Effector memory CD8-positive, alpha-beta T cell (primary cell): Measurements from ENCODE around the gene CARD6.

ENCODE experiments used
- ATAC-seq: fragments of 150-1000 bp; cut with Tn5 transposase; replicated peaks from 2 replicates; pipeline ENCODE4 v1.10.0; 2021; ENCODE audit warnings: mild to moderate bottlenecking, moderate library complexity
- DNase-seq, 3 experiments: peaks; one replicate each; pipeline ENCODE4 v3.0.0; 2021
- H3K27ac Mint-ChIP-seq, 2 donors: one replicate each; pipeline ENCODE4 v1.8.0; 2022; ENCODE audit warnings: mild to moderate bottlenecking in 2 of 2, mixed read lengths in 2 of 2, moderate library complexity in 2 of 2
- H3K27me3 Mint-ChIP-seq, 2 donors: one replicate each; pipeline ENCODE4 v1.8.0; 2022; ENCODE audit warnings: mixed read lengths in 2 of 2
- H3K36me3 Mint-ChIP-seq: one replicate; pipeline ENCODE4 v1.8.0; 2022; ENCODE audit warnings: mild to moderate bottlenecking, moderate library complexity, mixed read lengths; ENCODE audit not compliant: insufficient read depth
- H3K4me1 Mint-ChIP-seq, 2 donors: one replicate each; pipeline ENCODE4 v1.8.0; 2022; ENCODE audit warnings: low read depth in 2 of 2, mixed read lengths in 2 of 2
- H3K4me3 Mint-ChIP-seq, 2 donors: one replicate each; pipeline ENCODE4 v1.8.0; 2022; ENCODE audit warnings: mild to moderate bottlenecking in 2 of 2, mixed read lengths in 2 of 2, moderate library complexity in 2 of 2
- H3K9me3 Mint-ChIP-seq, 2 donors: one replicate each; pipeline ENCODE4 v1.8.0; 2022; ENCODE audit warnings: mixed read lengths in 2 of 2

Gene CARD6

DNA sequence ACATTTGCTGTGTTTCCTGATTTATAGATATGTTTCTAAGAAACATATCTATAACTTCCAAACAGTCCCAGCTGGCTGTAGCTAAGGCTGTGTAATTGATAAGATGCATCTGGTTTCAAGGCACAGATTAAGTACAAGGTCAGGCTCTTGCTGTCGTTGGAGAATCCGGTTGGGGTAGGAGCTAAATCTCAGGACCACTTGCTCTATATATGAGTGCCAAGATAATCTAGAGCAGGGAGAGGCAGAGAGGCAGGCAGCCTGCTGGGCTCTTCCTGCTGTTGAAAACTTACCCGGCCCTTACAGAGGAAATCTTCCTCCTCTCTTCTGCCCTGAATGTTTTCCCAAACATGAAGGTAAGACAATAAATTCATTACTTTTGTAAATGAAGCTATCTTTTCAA, 68.1 kb downstream of the CARD6 start, which contains the start of gene C7:
TSS of gene C7 (plus strand) at position 234 of the 400 bp plus-strand sequence. CDS start at position 348, 114 bp downstream.
- Mint-ChIP-seq H3K4me3 (no peak within 1 kb of the TSS), H3K27ac (no peak within 1 kb of the TSS), H3K27me3 (peaks cover 36 to 43% of the 10 kb centered on the region in 2 donors), H3K36me3 (no peaks in the 10 kb centered on the region), H3K4me1 (peaks cover 0 to 4% of the 10 kb centered on the region in 2 donors), H3K9me3 (no peaks in the 10 kb centered on the region)
- no peak for ATAC-seq
- DNase-seq, result no peak

DNA sequence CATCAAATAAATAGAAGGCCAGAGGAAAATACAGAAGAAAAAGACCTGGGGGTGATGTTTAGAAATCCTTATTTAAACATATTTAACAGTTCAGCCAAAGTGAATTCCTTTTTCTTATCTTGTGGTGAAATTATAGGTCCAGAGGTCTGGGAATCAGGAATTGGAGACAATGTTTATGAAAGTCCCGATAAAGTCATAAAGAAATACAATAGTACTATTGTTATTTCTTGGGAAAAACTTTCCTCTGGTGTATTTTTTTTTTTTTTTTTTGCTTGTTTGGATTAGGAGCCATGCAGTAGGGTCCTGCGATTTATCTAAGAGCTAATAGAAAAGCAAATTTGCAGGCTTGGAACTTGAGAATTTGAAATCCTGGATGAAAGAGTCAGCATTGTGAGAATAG, 68.6 kb downstream of the CARD6 start:
- ATAC-seq (no peak), DNase-seq (no peak)
- no peaks in the 10 kb centered on the region for H3K9me3 Mint-ChIP-seq
- peaks cover 40 to 48% of the 10 kb centered on the region in 2 donors for H3K27me3 Mint-ChIP-seq
- H3K4me3 Mint-ChIP-seq, result no peak overlapping the region
- H3K27ac Mint-ChIP-seq, result no peak overlapping the region
- H3K4me1 Mint-ChIP-seq, result peaks cover 0 to 3% of the 10 kb centered on the region in 2 donors
- no peaks in the 10 kb centered on the region for H3K36me3 Mint-ChIP-seq
